NCI-H2196 treated with DMSO at 0.1 percent for 48 hours (cell line): Measurements from ENCODE around the gene NEU2.
"Not testable (repeated sequence)": the region's sequence is repeated elsewhere in the genome, so short reads cannot be mapped to it uniquely, and the experiment has no call there.

Experiments used
- DNase-seq: peaks from one replicate; lab custom pipeline; 2025; ENCODE audit not compliant: unreplicated experiment; lab: John Stamatoyannopoulos, UW

NEU2 gene

GRCh38 chr2:233034091-233034882 lies 1.8 kb downstream of the NEU2 start:
- no peak for DNase-seq

GRCh38 chr2:233035426-233036161 lies 3.1 kb downstream of the NEU2 start:
- DNase-seq: no peak

- no peak for DNase-seq
Observed at GRCh38 chr2:233036162-233036838, 3.8 kb downstream of the NEU2 start.

DNA sequence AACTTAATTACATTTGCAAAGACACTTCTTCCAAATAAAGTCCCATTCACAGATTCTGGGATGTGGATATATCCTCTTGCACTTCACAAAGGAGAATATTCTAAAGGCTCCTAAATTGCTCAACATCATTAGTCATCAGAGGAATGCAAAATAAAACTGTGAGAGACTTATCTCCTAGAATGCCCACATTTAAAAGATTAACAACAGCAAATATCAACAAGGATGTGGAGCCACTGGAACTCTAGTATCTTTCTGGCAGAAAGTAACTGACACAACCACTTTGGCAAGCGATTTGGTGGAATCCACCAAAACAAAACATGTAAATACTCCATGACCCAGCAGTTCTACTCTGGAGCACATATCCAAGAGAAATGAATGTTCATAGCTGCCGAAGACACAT lies 4.6 kb downstream of the NEU2 start:
- DNase-seq: no peak

- DNase-seq: no peak
Observed at GRCh38 chr2:233039212-233039845, 6.9 kb downstream of the NEU2 start.

- no peak for DNase-seq
Observed at GRCh38 chr2:233039846-233040530, 7.5 kb downstream of the NEU2 start.

GRCh38 chr2:233040571-233040970 lies 8.1 kb downstream of the NEU2 start:
- DNase-seq: no peak

GRCh38 chr2:233041722-233042323 lies 9.4 kb downstream of the NEU2 start:
- DNase-seq: no peak

DNA sequence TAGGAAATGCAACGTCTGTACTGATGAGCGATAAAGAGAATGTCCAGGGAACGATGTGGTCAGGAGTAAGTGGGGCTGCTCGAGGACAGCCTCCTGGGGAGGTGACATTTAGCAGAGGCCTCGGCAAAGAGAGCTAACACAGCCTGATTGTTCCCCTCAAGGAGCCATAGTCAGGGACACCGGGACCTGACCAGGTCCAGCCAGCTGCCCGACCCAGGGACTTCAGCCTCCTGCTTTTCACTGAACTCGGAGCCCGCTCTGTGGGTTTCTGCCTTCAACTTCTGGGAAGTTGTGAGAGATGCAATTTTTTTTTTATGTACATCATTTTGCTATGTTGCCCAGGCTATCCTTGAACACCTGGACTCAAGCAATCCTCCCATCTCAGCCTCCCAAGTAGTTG lies 10.1 kb downstream of the NEU2 start:
- no peak for DNase-seq

- no peak for DNase-seq
Observed at GRCh38 chr2:233044974-233045605, 12.6 kb downstream of the NEU2 start.

DNA sequence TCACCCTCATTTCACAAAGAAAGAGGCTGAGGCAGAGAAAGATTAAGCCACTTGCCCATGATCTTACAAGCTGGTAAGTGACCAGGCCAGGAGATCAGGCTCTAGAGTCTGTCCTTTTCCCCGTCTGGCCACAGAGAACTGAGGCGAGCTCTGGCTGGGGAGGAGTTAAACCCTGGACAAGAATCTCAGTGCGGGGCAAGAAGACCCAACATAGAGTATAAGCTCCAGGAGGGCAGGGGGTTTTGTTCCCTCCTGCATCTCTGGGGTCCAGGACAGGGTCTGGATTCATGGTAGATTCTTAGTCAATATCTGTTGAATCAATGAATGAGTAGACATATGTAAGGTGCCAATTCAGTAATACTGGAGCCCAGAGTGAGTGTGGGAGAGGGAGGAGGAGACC lies 14.7 kb downstream of the NEU2 start:
- DNase-seq: no peak

- DNase-seq: no peak
Observed at GRCh38 chr2:233047667-233048066, 15.2 kb downstream of the NEU2 start.

DNA sequence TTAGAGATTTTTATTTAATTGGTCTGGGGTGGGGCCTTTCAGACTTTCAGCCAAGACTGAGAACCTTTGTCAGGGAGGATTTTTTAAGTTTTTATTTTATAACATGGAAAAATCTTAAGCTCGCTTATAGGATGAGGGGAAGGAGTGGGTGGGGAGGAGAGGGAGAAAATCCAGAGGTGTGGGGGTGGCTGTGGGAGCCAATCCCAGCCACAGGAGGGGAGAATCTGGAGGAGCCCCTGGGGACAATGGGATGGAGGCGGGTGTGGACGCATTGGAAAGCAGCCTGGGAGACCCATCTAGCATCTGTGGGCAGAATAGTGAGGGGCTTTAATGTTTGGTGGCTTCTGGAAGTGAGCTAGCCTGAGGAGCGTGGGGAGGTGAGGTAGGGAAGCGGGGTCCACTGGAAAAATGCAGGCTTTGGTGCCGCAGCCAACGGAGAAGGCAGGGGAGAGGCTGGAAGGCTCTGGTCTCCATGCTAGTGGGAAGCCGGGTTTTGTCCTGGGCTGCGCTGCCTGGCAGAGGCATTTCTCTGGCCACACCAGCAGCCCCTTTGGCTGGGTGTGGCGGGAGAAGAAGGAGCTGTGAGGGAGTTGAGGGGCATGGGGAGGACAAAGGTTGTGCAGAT lies 16.2 kb downstream of the NEU2 start:
- DNase-seq: no peak

DNA sequence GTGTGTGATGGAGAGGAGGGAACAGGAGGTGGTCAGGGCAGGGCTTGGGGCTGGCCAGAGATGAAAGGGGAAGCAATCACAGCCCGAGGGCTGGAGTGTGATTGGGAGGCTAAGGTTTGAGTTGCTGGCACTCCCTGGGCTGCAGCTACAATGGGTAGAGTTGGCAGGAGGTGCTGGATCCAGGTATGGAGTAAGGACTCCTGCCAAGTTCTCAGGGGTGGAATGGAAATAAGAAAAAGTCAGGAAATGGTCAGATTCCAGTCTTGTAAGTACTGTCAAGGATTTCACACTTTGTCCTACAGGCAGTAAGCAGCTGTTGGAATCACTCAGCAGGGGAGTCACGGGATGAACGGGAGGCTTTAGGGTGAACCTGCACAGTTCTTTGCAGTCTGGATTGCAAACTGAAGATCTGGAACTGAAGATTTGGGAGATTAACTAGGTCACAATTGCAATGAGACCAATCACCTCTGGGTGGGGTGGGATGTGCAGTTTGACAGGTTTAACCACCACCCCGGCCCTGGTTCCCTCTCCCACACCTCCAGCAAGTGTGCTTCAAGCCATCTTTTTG lies 16.8 kb downstream of the NEU2 start:
- no peak for DNase-seq

DNA sequence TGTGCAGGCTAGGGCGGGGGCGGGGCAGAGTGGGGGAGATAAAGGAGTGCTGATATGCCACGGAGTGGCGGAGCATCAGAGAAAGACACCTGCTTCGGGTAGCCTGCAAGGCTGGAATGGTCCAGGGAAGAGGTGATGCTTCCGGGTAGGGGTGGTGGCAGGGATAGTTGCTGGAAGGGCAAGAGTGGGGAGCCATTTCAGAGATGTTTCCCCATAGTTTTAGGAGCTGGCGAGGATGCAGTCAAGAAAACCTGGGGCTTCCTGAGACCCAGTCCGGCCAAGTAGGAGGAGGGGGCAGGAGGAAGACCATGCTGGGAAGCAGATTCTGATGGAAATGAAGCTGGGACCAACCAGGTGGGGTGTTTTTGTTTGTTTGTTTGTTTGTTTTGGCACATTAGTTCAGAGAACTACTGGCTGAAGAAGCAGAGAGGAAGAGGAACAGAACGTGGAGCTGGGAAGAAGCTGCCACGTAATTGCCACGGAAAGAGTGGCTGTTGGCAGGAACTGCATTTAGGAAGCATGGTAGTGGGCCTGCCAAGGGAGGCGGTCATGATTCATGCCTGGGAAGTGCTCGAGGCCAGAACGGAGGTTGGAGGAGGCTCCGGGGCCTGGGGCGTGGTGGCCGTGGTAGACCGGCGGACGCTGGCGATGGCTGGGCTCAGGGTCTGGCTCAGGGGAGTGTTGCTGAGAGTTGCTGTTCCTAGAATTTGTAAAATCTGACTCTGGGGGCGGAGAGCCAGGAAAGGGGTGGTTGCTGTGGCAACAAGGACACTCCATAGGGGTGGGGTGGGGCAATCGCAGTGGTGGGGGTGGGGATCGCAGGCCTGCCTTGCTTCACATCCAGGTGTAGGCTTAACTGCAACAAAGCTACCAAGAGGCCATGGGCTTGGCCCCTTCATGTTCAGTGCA lies 19.0 kb downstream of the NEU2 start:
- no peak for DNase-seq

DNA sequence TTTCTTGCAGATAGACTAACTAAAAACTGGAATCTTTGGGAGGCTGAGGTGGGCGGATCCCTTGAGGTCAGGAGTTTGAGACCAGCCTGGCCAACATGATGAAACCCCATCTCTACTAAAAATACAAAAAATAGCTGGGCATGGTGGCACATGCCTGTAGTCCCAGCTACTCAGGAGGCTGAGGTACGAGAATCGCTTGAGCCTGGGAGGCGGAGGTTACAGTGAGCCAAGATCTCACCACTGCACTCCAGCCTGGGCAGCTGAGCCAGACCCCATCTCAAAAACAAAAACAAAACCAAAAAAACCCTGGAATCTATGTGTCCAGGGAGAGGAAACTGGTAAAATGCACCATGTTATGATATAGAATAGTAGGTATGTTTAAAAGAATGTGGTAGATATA lies 20.0 kb downstream of the NEU2 start:
- not testable (repeated sequence) for DNase-seq

GRCh38 chr2:233053928-233054784 lies 21.7 kb downstream of the NEU2 start:
- no peak for DNase-seq
